22Rv1 (cell line): ENCODE results near the gene WNT9A.

Source experiments
- CTCF ChIP-seq: fragments of 450-650 bp; IDR thresholded peaks from 2 replicates; pipeline ENCODE4 v1.5.1; 2017; ENCODE audit warnings: mild to moderate bottlenecking
- ZFX ChIP-seq: fragments of 450-650 bp; IDR thresholded peaks from 2 replicates; pipeline ENCODE4 v1.6.1; 2017; ENCODE audit warnings: antibody characterized with exemption, borderline replicate concordance

GRCh38 chr1:227886503-227886961, 61.2 kb downstream of the WNT9A start:
- TF ChIP-seq CTCF (no peak), ZFX (no peak)
